ENCODE results near the gene ZNF487. TPM values are rescaled to one million over a fixed set of nuclear protein-coding genes. Genes with fewer than 3 reads are reported as not detected.

Gene ZNF487
- total and polyA plus RNA-seq, 2 donors (not counting 1 experiment from before 2014, with no cell fraction given), result 9.8 to 14.8 TPM

DNA sequence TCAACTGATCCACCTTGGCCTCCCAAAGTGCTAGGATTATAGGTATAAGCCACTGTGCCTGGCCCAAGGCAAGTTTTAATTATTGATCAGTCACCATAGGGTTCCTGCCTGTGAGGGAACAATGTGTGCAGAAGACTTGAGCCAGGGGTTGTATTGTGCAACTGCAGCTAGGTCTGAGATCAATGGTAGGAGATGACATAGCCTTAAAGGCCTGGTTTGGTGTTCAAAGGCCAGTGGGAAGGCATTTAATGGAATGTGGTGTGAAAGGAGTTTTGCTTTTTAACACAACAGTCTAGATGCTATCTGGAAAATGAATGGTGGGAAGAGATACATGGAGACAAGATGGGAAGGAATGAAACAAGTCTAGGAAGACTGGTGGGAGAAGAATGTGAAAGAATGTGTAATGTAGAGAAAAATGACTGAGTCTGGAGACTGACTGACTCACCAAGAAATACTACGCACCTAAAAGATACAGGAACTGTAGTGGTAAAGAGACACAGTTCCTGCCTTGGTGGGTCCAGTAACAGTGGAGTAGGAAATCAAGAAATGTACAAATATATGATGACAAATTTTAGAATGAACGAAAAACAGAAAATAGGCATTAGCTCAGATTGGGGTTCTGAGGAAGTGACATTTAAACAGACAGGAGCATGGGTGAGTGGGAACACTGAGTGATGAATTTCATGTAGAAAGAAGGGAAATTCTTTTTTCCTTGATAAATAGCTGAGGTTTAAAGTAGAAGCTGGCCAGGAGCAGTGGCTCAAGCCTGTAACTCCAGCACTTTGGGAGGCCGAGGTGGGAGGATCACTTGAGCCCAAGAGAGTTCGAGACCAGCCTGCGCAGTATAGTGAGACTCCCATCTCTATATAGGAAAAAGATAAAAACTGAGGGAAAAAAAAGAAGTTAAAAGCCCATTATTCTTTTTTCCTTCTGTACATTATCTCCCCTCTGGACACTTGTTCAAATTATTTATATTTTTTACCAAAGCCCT lies 37.3 kb upstream of the ZNF487 start:
- ChIA-PET CTCF (interaction anchor here (2.8 kb wide), 1 partner anchor 9 kb away, joined by 8 read pairs; no protein-coding TSS in a partner anchor), POLR2A (interaction anchor here (1.6 kb wide), 1 partner anchor 10 kb away, joined by 4 read pairs; the partner anchor contains the start of gene HNRNPF)
- Histone ChIP-seq H2AFZ (ENCODE audit: insufficient read depth, low read depth, low read length, poor library complexity, severe bottlenecking) (no peak overlapping the region), H4K20me1 (ENCODE audit: control insufficient read depth, insufficient read depth, low read length, poor library complexity, severe bottlenecking) (peaks cover 82% of the 10 kb centered on the region), H3K4me1 (ENCODE audit: control insufficient read depth in 2 of 2, insufficient read depth in 2 of 2, low read length in 2 of 2) (peaks cover 87 to 88% of the 10 kb centered on the region in 2 donors), H3K36me3 (replicated peaks in 1 of 2; ENCODE audit: control extremely low read depth in 1 of 2, control insufficient read depth in 1 of 2, extremely low read depth in 1 of 2, insufficient read depth in 2 of 2, low read length in 1 of 2) (peaks cover 0 to 34% of the 10 kb centered on the region in 2 experiments), H3K79me2 (ENCODE audit: control insufficient read depth, insufficient read depth, low read length) (peaks cover 99% of the 10 kb centered on the region), H3K9me3 (ENCODE audit: control extremely low read depth in 1 of 3, control insufficient read depth in 2 of 3, insufficient read depth in 1 of 3, low read length in 2 of 3) (no peaks in the 10 kb centered on the region), H3K27me3 (replicated peaks in 1 of 4; ENCODE audit: control extremely low read depth in 1 of 4, control insufficient read depth in 3 of 4, insufficient read depth in 4 of 4, low read length in 3 of 4) (no peaks in the 10 kb centered on the region), H3K27ac (ENCODE audit: low read length in 2 of 2) (peak overlapping the region in 1 of 2 donors; percentile 97), H3K9ac (ENCODE audit: low read length) (no peak overlapping the region), H3K4me2 (replicated peaks; ENCODE audit: low read depth, low read length, poor library complexity, severe bottlenecking) (peak overlapping the region; percentile 15), H3K4me3 (ENCODE audit: control extremely low read depth in 1 of 5, extremely low read depth in 1 of 5, insufficient read depth in 1 of 5, low read depth in 2 of 5, low read length in 4 of 5) (no peak overlapping the region)
- DNase-seq (no peak), ATAC-seq (ENCODE audit: low read depth) (no peak)
- Mint-ChIP-seq H3K4me3 (peak overlapping the region; percentile 53), H3K9me3 (ENCODE audit: insufficient read depth) (no peaks in the 10 kb centered on the region), H3K27me3 (no peaks in the 10 kb centered on the region), H3K4me1 (peaks cover 85% of the 10 kb centered on the region), H3K27ac (peak overlapping the region; percentile 75)
- intact Hi-C loops (cut with micrococcal nuclease), result no loop called here
- no peak for TF ChIP-seq EZH2 (IDR thresholded peaks at IDR 0.05; ENCODE audit: borderline replicate concordance, insufficient read depth, low read depth, low read length, poor library complexity, severe bottlenecking)
- no peak for TF ChIP-seq CTCF (IDR thresholded peaks at IDR 0.05)
- 75% methylated on average over 1 of the region's 5 CpGs for WGBS (ENCODE audit: insufficient coverage)

All from B cell (primary cell).